GM19467 (cell line): ENCODE results near the gene RNF5.
"Not testable (repeated sequence)": the region's sequence is repeated elsewhere in the genome, so short reads cannot be mapped to it uniquely, and the experiment has no call there.

Source experiments
- ATAC-seq: cut with Tn5 transposase; IDR thresholded peaks from one replicate; pipeline ENCODE4 v1.9.1; 2021; ENCODE audit warnings: mild to moderate bottlenecking, moderate library complexity; ENCODE audit not compliant: unreplicated experiment

RNF5 gene, protein sequence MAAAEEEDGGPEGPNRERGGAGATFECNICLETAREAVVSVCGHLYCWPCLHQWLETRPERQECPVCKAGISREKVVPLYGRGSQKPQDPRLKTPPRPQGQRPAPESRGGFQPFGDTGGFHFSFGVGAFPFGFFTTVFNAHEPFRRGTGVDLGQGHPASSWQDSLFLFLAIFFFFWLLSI

DNA sequence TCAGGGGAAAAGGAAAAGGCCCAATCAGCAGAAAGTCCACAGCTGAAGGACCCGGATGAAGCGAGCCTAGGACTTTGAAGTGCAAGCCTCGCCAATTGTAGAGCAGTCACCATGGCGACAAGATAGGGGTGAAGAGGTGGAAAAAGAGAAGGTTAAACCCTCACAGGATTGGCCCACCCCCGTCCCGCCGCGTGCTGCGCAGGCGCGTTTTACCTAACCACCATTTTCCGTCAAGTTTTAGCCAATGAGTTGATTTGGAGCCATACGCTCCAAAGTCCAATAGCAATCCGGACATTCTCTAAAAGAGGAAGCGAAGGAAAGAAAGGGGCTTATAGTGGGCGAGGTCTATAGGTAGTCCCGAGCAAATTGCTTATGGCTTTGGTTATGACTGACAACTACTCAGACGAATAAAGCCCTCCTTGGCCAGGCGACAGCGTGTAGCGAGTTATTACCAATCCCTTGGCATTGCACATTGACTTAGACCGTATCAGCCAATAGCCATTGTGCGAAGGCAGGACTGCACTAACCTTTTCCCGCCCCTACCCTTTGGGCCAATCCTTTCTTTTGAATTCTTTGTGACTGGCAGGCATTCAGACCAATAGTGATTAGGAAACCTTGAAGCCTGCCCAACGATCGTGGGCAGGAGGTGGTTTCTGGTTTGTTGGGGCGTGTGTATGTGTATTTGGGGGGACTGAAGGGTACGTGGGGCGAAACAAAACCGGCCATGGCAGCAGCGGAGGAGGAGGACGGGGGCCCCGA is at the start of gene RNF5:
Gene RNF5, plus strand, starts transcription at position 618 of the 759 bp plus-strand sequence. Its CDS starts 107 bp downstream, at position 725.
- ATAC-seq = peak; percentile 81

DNA sequence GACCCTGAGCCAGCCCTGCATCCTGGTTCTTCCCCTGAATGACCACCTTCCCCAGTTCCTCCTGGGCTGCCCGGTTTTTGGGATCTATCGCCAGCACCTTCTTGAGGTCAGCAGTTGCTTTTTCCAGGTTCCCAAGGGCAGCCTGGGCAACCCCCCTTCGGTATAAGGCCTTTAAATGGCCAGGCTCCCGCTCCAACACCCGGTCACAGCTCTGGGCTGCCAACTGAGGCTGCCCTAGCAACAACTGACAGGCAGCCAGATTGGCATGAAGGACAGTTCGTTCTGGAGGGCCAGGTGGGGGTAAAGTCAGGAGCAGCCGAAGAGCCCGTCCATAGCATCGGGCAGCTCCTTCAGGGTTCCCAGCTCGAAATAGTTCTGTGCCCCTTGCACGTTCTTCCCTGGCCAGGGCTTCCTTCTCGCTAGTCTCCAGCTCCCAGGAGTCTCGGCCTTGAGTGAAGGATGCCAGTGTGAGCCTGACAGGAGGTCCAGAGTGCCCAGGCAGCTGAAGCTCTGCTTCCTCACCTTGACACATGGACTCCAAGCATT is 49.4 kb upstream of the RNF5 start:
- no peak for ATAC-seq

DNA sequence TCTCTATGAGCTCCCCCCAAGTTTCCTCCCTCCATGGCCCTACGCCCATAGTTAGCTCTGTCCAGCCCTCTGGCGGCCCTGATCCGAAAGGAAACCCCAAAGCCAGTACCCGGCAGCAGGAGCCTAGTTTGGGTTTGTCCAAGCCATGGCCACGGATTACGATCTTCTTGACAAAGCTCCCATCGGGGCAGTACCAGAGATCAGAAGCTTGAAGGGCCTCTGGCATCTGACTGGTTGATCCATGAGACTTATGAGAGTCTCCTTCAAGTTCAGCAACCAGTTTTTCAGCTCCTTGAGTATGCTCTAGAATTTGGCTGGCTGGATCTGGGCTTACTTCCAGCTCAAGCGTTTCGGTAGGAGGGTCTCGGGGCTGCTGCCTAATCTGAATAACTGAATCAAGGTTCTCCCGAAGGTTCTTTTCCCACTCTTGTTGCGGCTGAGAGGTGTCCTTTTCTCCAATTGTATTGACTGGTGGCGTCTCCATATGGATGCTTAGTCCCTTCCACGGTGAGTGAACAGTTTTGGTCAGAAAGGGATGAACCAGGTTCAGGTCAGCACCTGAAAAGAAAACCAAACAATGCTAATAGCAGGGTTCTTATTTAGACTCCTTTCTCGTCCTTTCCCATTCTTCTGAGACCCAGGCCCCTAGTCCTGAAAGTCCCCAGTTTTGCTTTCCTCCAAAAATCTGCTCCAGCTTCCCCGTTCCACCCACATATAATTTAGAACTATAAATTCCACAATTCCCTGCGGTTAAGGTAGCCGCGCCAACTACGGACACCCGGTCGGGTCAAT is 48.7 kb upstream of the RNF5 start:
- ATAC-seq = no peak

DNA sequence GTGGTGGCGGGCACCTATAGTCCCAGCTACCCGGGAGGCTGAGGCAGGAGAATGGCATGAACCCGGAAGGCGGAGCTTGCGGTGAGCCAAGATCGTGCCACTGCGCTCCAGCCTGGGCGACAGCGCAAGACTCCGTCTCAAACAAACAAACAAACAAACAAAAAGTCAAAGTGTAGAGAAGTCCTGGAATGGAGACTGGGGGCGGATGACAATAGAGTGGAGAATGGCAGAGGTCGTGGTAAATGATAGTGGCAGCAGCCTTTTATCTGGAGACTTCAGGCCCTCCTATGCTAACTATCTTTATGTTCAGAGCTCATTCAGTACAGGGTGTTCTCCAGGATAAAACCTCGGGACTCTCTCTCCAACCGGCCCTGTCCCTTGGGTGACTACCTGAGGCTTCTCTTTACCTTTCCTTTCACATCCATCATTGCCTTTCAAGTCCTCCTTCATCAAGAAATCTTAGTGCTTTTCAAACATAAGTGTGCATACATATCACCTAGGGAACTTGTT is 46.7 kb upstream of the RNF5 start:
- ATAC-seq = no peak

DNA sequence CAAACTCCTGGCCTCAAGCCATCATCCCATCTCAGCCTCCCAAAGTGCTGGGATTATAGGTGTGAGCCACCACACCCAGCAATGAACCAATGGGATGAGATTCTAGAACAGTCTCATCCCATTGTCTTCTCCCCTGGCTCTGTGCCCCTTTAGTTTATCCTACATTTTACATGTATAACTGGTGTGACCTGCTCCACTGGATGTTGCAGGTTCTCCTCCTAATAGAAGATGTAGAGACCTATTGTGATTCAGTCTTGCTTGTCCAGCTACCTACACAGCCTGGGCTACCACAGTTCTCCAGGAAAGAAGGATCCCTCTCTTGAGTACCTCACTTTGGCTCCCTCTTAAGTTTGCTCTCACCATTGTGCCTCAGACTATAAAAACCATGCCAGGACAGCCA is 46.1 kb upstream of the RNF5 start:
- ATAC-seq = no peak

DNA sequence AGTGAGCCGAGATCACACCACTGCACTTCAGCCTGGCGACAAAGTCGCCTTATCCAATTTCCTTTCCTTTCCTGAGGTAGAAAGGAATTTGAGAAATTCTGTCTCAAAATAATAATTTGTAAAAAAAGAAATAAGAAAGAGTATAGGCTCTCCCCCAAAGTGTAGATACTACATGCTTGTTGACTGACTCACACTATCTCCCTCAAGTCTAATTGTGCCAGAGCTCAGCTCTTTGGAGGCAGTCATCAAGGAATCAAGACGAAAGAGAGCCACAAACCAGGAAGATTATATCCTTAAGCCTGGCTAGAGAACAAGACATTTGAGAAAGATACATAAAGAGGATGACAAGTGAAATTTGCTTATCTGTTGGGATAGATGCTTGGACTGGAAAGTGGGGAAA is 44.4 kb upstream of the RNF5 start:
- ATAC-seq = no peak

DNA sequence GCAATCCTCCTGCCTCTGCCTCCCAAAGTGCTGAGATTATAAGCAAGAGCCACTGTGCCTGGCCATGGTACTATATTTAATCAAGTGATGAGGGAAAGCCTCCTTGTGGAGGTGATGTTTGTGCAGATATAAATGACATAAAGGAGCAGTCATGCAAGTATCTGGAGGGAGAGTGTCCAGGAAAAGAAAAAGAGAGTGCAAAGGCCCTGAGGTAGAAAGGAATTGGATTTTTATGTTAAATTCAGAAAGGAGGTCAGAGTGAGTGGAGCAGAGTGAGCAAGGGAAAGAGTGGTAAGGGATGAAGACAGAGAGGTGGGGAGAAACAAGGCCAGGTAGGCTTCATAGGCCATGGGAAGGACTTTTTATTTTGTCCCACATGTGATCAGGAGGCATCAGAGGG is 40.8 kb upstream of the RNF5 start:
- ATAC-seq = no peak

DNA sequence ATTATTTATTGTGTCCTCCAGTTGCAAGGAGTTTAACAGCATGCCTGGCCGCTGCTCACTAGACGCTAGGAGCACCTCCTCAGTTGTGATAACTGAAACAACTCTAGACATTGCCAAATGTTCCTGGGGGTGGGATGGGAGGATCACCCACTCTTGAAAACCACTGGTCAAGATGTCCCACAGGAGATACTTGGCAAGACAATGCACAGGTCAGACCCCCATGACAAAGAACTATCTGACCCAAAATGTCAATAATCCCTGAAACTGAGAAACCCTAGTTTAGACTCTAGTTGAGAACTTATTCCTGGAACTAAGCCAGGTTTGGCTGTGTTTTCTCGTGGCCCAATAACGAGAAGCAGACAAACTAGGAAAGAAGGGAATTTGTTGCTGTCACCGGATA is 38.6 kb upstream of the RNF5 start:
- ATAC-seq = no peak

DNA sequence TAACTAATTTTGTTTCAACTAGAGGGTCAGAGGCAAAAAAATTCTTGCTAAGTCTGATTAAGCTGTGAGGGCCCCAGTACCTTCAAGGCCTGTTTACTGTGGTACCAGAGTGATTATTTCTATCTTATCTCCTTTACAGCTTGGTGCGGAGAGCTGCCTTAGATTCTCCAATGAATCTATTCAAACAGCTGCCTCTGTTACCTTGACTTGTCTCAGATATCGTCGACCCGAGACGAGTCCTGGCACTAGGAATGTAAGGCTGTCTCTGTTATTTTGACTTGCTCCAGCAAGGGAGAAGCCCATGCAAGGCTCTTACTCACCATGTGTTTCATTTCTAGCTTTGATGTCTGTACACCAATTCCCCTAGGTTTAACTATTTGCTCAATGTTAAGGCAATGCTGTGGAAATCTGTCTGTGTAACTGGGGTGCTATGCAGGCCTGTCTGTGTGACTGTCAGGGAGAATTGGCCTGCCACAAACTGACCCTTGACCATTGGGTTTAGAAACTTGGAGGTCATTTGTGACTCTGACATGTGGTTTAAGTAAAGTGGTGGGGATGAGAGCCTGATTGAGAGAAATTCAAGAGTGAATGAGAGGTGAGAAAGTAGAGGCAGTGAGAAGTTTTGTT is 37.7 kb upstream of the RNF5 start:
- no peak for ATAC-seq

DNA sequence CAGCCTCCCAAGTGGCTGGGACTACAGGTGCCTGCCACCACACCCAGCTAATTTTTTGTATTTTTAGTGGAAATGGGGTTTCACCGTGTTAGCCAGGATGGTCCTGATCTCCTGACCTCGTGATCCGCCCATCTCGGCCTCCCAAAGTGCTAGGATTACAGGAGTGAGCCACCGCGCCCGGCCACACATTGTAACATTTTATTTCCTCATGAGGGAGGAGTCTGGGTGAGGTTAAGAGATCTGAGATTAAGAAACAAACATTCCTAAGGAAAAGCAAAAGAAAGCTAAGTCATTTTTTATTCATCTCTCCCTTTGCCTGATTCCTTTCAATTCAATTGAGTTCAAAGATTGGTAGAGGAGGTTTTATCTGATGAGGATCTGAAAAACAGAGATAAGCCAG is 34.0 kb upstream of the RNF5 start:
- not testable (repeated sequence) for ATAC-seq

DNA sequence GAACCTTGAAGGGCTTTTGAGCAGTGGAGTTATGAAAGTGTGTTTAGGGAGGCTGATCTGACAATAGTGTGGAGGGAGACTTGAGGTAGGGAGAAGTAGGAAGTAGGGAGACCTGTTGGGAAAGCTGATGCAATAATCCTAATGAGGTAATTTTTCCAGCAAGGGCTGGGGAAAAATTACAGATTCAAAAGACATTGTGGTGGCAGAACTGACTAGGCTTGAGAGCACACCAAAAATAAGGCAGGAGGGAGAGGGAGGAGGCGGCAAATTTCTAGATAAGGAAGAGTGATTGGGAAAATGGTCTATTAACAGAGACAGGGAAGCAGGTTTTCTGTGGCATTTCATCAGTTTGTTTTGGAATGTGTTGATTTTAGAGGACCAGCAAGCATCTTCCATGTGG is 31.9 kb upstream of the RNF5 start:
- no peak for ATAC-seq

DNA sequence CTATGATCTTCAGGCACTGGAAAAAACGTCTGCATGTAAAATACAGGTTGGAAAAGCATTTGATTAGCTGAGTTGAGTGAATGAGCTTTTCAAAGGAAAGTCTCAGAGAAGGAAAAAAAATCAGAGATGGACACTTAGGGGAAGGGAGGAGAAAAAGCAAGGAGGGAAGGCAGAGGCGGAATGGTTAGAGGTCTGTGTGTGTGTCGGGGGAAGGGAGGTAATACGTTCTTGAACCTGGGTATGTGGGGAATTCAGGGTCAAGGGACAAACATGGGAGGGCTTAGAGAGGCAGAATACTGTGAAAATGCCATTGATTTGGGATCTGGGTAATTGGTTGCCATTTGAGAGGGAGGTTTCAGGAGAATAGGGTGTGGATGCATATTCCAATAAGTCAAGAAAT is 31.5 kb upstream of the RNF5 start:
- no peak for ATAC-seq

DNA sequence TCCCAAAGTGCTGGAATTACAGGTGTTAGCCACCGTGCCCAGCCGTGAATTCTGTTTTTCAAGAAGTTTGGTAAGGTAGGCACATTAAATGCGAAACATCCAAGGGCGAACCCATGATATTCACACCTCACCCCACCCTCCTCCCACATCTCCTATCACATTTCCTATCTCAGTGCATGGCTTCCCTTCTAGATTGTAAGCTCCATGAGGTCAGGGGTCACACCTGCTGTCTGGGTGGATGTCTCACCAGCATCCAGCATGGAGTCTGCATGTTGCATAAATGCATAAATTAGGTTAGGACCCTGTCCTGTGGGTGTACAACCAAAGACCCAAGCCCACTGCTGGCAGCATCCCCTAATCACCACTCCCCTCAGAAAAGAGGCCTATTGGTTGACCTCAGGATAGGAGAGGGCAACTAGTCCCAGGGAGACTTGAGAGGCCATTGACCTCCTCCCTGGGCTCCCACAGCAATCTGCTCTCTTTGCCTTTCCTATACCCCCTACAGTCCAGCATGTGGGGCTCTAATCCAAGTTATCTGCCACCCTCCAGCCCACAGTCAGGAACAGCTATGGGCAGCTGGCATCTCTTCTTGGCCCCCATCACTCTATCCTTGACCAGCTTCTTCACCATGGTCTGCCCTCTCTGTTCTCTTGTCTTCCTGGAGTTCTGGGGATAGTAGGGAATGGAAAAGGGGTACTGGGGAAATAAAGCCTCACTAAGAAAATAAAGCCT is 30.6 kb upstream of the RNF5 start:
- no peak for ATAC-seq

DNA sequence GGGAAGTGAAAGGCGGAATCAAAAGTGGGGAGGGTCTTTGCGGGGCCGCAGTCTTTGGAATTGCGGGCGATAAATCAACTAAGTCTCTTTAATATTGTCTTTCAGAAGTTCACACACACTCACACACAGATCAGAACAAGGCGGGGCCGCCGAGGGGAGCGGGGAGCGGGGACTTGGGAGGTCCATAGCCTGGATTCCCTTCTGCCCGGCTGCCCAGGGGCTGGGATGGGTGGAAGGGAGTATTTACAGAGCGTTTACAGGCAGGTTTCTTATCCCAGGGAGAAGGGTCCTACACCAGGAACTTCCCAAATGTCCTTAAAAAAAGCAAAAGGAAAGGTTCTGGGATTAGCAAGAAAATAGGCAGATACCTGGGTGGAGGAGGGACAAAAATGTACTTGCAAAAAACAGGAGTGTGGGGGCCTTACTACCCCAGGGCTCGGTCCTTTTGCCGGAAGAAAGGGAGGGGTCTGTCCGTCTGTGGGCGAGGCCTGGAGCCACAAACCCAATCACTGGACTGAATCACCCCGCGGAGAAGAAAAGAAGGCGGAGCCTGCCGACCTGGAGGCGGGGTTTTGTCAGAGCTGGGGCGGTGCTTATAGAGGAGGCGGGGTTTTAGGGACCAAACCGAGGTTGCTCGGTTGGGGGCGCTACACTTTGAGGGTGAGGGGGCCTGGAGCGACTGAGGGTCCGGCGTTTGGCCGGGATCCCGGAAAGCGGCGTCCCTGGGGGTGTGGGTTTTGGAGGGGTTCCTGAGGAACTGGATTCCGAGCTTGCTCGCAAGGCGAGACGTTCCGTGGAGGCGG is 29.7 kb upstream of the RNF5 start:
- no peak for ATAC-seq

DNA sequence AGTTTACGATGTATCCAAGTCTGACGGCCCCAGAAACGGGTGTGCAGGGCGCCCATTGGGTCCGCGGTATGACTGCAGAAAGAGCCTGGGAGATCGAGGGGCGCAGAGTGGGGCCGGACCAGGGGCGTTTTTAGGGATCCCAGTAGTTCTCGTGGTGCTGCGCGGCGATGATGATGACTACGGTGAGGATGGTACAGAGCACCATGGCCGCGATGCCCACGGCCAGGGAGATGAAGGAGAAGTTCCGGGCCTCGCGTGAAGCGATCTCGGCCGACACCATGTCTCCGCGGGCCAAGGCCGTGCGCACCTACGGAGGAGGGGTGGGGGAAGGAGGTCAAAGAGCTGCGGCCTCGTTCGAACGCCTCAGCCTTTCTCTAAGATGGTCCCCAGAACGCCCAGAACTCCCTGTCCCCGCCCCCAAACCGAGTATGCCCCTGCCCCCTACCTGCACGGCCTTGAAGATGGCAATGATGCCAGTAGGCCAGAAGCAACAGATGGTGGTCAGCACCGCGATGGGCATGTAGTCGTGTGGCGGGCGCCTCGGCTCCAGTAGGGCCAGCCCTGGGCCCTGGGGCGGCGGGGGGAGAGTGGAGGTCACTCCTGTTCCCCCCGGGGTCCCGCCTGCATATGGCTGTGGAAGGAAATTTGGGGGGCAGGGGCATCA is 29.0 kb upstream of the RNF5 start:
- no peak for ATAC-seq

DNA sequence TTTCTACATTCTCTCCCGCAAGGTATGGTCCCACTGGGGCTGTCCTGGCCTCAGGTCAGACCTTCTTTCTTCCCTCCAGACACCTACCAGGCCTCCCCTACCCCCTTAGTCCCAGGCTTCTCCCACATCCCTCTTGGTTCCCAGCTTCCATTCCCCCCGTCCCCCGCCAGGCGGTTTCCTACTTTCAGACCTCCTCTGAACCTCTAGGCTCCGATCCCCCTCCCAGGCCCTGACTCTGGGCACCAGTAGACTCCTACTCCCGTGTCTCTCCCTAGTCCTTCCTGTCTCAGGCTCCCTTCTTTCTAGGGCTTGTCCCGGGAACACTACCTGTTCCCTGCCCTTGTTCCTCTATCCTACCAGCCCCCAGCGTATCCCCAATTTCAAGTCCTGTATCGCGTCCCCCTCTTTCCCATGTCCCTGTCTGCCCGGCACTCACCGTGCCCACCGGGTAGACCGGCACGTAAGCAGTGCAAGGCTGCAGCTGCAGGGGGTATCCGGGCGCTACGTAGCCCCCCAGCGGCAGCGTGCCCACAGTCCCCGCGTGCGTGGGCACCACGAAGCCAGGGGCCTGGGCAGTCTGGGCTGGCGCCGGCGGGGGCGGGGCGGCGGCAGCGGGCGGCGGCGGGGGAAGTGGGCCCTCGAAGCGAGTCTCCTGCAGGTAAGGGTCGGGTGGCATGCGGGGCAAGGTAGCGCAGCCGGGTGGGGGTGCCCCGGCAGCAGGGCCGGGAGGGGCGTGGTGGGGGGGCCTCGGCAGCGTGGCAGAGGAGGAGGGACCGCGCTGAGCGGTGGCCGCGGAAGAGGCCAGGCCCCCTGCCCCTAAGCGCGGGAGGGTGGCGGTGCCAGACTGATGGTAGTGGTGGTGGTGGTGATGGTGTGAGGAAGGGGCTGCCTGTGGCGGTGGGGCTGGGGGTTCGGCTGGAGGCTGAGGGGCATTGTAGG is 28.0 kb upstream of the RNF5 start:
- no peak for ATAC-seq

DNA sequence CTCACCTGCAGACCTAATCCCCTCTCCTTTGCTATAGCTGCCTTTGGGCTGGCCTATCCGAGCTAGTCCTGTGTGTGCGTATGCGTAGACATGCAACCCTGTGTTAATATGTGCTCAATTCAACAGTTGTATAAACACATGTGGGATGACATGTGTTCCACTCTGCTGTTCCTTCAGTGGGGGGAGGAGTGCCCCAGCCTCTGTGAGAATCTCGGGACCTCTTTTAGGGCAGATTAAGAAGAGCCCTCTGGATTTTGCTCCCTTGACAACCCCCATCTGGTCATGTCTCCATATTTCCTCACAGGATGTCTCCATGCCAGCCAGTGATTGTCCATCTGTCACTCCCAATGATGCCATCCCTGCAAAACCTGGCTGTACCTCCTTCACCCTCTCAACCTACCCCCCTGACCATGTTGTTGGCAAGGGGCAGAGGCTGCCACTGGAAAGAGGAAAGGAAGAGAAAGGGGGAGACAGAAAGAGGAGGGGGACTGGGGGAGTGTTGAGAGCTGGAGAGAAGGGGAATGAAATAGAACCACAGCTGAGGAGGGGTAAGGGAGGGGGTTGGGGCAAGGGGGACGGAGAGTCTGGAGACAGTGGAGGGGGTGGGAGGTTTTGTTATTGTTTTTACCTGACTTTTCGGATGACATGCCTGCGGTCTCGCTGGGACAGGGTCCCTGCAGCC is 26.9 kb upstream of the RNF5 start:
- ATAC-seq = no peak
